Globus pallidus (tissue), 1 donor: Measurements from ENCODE around the gene ZNF345.

ENCODE experiments used
- DNase-seq: peaks from one replicate; pipeline ENCODE4 v3.0.0-alpha.2; 2015; ENCODE audit warnings: low spot score

ZNF345 gene

GRCh38 chr19:36850559-36851442 is at the start of gene ZNF345:
ZNF345 (plus strand) TSS chr19:36850876; CDS start chr19:36876831, 25,955 bp downstream.
- peak; percentile 94 for DNase-seq

- no peak for DNase-seq
Observed at GRCh38 chr19:36805364-36805763, 45.3 kb upstream of the ZNF345 start.

GRCh38 chr19:36807029-36807428 is 43.6 kb upstream of the ZNF345 start:
- no peak for DNase-seq

DNA sequence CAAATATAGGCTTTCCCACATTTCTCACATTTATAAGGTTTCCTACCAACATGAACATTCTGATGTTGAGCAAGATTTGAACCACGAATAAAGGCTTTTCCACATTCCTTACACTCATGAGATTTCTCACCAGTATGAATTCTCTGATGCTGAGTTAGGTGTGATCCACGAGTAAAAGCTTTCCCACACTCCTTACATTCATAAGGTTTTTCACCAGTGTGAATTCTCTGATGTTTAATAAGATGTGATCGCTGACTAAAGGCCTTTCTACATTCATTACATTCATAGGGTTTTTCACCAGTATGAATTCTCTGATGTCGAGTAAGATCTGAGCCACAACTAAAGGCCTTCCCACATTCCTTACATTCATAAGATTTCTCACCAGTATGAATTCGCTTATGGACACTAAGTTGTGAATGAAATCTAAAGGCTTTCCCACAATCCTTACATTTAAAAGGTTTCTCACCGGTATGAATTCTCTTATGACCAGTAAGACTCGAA is 31.5 kb upstream of the ZNF345 start:
- DNase-seq, result no peak

GRCh38 chr19:36821758-36822157 is 28.9 kb upstream of the ZNF345 start:
- no peak for DNase-seq

- no peak for DNase-seq
Observed at GRCh38 chr19:36833430-36833829, 17.2 kb upstream of the ZNF345 start.

GRCh38 chr19:36837176-36837905 is 13.3 kb upstream of the ZNF345 start:
- no peak for DNase-seq

GRCh38 chr19:36837906-36838783 is 12.5 kb upstream of the ZNF345 start, which contains the start of gene ZNF790:
ZNF790 (minus strand) TSS chr19:36838387; CDS start chr19:36825619, 12,768 bp downstream.
- peak; percentile 94 for DNase-seq

GRCh38 chr19:36838784-36839324 is 11.8 kb upstream of the ZNF345 start:
- DNase-seq, result no peak

DNA sequence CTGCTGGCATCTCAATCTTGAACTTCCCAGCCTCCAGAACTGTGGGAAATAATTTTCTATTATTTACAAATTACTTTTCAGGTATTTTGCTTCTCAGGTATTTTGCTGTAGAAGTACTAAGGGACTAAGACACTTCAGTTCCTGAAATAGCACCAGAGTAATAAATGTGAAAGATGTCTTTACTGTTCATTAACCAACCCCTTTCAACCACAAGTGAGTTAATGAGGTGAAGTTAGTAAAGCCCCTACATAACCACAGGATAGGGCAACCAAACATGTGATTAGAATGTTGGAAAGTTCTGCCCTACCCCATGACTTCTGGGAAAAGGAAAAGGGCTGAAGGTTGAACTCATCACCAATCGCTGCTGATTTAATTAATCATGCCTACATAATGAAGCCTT is 2.7 kb upstream of the ZNF345 start:
- no peak for DNase-seq

- DNase-seq, result peak; percentile 96
Observed at GRCh38 chr19:36849701-36850558, 746 bp upstream of the ZNF345 start.

GRCh38 chr19:36851898-36852297 is 1.2 kb downstream of the ZNF345 start:
- no peak for DNase-seq

DNA sequence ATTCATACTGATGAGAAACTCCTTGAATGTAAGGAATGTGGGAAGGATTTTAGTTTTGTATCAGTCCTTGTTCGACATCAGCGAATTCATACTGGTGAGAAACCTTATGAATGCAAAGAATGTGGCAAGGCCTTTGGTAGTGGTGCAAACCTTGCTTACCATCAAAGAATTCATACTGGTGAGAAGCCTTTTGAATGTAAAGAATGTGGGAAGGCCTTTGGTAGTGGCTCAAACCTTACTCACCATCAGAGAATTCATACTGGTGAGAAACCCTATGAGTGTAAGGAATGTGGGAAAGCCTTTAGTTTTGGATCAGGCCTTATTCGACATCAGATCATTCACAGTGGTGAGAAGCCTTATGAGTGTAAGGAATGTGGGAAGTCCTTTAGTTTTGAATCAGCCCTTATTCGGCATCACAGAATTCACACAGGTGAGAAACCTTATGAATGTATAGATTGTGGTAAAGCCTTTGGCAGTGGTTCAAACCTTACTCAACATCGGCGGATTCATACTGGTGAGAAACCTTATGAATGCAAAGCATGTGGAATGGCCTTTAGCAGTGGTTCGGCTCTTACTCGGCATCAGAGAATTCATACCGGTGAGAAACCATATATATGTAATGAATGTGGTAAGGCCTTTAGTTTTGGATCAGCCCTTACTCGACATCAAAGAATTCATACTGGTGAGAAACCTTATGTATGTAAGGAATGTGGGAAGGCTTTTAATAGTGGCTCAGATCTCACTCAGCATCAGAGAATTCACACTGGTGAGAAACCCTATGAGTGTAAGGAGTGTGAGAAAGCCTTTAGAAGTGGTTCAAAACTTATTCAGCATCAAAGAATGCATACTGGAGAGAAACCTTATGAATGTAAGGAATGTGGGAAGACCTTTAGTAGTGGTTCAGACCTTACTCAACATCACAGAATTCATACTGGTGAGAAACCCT is 26.6 kb downstream of the ZNF345 start:
- no peak for DNase-seq

GRCh38 chr19:36891768-36892357 is 41.2 kb downstream of the ZNF345 start:
- DNase-seq, result no peak

- DNase-seq, result no peak
Observed at GRCh38 chr19:36894849-36895383, 44.2 kb downstream of the ZNF345 start.

DNA sequence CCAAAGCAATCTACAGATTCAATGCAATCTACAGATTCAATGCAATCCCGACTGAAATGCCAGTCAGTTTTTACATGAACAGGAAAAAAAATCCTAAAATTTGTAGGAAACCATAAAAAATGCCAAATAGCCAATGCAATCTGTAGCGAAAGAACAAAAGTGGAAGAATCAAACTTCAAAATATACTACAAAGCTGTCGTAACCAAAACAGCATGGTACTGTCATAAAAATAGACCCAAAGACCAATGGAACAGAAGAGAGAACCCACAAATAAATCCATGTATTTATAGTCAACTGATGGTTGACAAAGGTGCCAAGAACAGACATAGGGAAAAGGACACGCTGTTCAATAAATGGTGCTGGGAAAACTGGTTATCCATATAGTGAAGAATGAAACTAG is 47.7 kb downstream of the ZNF345 start:
- DNase-seq, result no peak

DNA sequence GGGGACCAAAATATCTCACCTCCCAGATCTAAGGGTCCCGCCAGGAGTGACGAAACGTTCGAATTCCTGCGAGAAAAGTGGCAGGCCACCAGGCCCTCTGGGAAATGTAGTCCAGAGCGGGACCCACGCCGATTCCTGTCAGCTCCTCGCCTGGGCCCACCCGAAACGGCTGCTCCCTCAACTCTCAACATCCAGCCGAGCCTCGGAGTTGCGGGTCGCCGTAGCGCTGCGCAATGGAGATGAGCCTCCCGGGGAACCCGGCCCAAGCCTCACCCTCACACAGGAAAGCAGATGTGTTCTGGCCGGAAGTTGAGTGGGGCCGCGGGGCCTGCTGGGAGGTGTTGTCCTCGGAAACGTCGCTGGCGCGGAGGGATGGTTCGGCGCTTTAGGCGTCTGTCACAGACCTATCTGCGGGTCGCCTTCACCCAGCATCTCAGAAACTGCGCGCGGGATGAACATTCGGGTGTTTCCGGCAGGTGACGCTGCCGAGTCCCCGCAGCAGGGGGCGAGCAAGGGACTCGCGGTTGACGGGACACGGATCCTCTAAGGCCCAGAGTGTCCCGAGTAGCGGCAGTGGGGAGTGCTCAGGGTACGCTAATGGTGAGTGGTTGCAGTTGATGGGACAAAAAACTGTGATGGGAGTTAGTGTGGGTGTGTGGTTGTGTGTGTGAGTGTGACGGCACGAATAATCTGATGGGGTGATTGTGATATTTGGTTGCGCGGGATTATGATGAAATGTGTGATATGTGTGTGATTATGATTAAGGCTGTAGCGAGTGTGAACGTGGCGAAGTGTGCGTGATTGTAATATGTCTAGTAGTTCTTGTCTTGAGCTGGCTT is 65.5 kb downstream of the ZNF345 start, which contains the start of the genes ZNF568 and ZNF829:
TSS of gene ZNF568 (plus strand) at position 341 of the 839 bp plus-strand sequence. CDS start 6,439 bp downstream, outside the sequence.
TSS of gene ZNF829 (minus strand) at position 300 of the 839 bp plus-strand sequence. CDS start 1,124 bp downstream, outside the sequence.
- peak; percentile 86 for DNase-seq
